Esophagus muscularis mucosa (tissue), 4 donors: Measurements from ENCODE around the gene CAMK2A. TPM values are rescaled to one million over a fixed set of nuclear protein-coding genes. Genes with fewer than 3 reads are reported as not detected.

Experiments
- DNase-seq: peaks from one replicate; pipeline ENCODE4 v3.0.0-alpha.2; 2017; ENCODE audit errors: extremely low spot score
- H3K27ac ChIP-seq, 4 donors: fragments of 200-600 bp; sonication (generic); replicated peaks in 1 of 4; 1 replicate in 3 of 4; 2 replicates in 1 of 4; pipeline ENCODE4 v1.5.1; 2016 to 2019; ENCODE audit warnings: mild to moderate bottlenecking in 1 of 4
- H3K27me3 ChIP-seq, 4 donors: fragments of 200-600 bp; sonication (generic); one replicate each; pipeline versions ENCODE4 v1.5.1 to v1.6.0; 2016 to 2019
- H3K36me3 ChIP-seq, 4 donors: fragments of 200-600 bp; sonication (generic); one replicate each; pipeline ENCODE4 v1.5.1; 2016 to 2019
- H3K4me1 ChIP-seq, 4 donors: fragments of 200-600 bp; sonication (generic); one replicate each; pipeline ENCODE4 v1.5.1; 2016 to 2019
- H3K4me3 ChIP-seq, 4 donors: fragments of 200-600 bp; sonication (generic); 1 replicate in 2 of 4; 2 replicates in 2 of 4; pipeline ENCODE4 v1.5.1; 2016 to 2019; ENCODE audit warnings: mild to moderate bottlenecking in 4 of 4, moderate library complexity in 1 of 4
- H3K9me3 ChIP-seq, 4 donors: fragments of 200-600 bp; sonication (generic); 1 replicate in 3 of 4; 2 replicates in 1 of 4; pipeline ENCODE4 v1.5.1; 2016 to 2019
- EP300 ChIP-seq: sonication (generic); formaldehyde crosslinking; IDR thresholded peaks from one replicate; pipeline ENCODE4 v1.6.1; 2017; ENCODE audit warnings: antibody characterized with exemption
- POLR2A ChIP-seq: fragments of 450-650 bp; IDR thresholded peaks from one replicate; pipeline ENCODE4 v1.6.1; 2017; ENCODE audit warnings: antibody characterized with exemption, moderate library complexity, mild to moderate bottlenecking, low read depth
- POLR2AphosphoS5 ChIP-seq, 2 donors: sonication (generic); formaldehyde crosslinking; IDR thresholded peaks; one replicate each; pipeline ENCODE4 v1.6.1; 2017; ENCODE audit warnings: antibody characterized with exemption in 2 of 2
- WGBS: methylation state at CpG from one replicate; pipeline ENCODE4 v1.1.5; 2018; 5-methylcytosine and 5-hydroxymethylcytosine counted together
- intact Hi-C: fragments of 100-400 bp; cut with DNase I; formaldehyde crosslinking; loops from one replicate; pipeline ENCODE4 v1.15.1; 2023
- total RNA-seq, 4 donors: library from RNA; depleted of rRNA; stranded (reverse); fragments of >200 nt; gene quantifications; one replicate each; pipeline versions ENCODE4 v1.1.0 to v1.2.1, GENCODE V29; 2016
- TF ChIP-seq, protein P1 (sequence below), 3 experiments: fragments of 200-600 bp in 2 of 3; fragments of 450-650 bp in 1 of 3; sonication (generic) in 2 of 3; IDR thresholded peaks; one replicate each; pipeline ENCODE4 v1.5.1; 2017 to 2019; ENCODE audit warnings: antibody characterized with exemption in 3 of 3, mild to moderate bottlenecking in 2 of 3, moderate library complexity in 1 of 3

The CAMK2A gene
- total RNA-seq, 4 donors from 2014 or later = 2.5 to 8.0 (median 3.8) TPM

DNA sequence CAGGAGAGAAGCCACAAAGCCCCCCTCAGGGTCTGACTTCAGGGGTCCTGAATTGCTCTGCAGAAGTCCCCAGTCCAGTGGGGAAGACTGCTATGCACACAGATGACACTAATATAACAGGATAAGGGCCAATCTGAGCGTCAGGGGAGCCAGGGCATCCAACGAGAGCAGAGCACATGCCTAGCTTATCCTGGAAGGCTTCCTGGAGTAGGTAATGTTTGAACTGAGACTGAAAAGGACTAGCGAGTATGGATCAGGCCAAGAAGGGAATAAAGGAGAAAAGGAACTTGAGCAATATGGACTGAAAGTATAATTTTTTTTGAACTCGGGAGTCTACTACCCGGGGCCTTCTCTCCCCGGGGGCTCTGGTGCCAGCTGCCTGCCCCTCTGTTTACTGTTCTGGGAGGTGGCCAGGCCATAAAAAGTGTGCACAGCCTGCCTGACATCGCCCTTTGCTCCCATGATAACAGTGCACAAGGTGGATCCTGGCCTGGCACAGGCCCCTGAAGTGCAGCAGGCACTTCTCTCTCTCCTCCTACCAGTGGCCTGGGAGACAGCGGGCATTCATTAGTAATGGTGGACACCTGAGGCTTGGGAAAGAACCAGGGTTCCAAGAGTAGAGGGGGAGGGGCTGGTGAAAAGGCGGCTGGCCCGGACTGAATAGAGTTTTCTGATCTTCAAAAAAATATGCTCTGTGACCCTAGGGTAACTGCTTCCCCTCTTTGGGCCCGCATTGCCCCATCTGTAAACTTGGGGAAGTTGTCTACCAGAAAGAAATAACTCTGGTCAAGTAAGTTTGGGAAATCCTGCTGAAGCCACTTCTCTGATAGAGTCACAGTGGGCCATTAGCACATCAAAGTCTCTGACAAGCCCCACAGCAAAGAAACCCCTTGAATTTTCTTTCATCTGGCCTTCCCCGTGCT, 104.3 kb downstream of the CAMK2A start:
- peaks cover 0 to 22% (median 12%) of the 10 kb centered on the region in 4 donors for H3K27me3 ChIP-seq
- H3K9me3 ChIP-seq = no peaks in the 10 kb centered on the region
- H3K4me1 ChIP-seq = peaks cover 17 to 28% (median 27%) of the 10 kb centered on the region in 4 donors
- no peak for TF ChIP-seq POLR2A
- no peak for TF ChIP-seq EP300
- TF ChIP-seq, protein P1, sequence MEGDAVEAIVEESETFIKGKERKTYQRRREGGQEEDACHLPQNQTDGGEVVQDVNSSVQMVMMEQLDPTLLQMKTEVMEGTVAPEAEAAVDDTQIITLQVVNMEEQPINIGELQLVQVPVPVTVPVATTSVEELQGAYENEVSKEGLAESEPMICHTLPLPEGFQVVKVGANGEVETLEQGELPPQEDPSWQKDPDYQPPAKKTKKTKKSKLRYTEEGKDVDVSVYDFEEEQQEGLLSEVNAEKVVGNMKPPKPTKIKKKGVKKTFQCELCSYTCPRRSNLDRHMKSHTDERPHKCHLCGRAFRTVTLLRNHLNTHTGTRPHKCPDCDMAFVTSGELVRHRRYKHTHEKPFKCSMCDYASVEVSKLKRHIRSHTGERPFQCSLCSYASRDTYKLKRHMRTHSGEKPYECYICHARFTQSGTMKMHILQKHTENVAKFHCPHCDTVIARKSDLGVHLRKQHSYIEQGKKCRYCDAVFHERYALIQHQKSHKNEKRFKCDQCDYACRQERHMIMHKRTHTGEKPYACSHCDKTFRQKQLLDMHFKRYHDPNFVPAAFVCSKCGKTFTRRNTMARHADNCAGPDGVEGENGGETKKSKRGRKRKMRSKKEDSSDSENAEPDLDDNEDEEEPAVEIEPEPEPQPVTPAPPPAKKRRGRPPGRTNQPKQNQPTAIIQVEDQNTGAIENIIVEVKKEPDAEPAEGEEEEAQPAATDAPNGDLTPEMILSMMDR (IDR thresholded peaks at IDR 0.05) = no peak
- no peak for TF ChIP-seq POLR2AphosphoS5 (IDR thresholded peaks at IDR 0.05)
- 88% methylated on average over 12 of the region's 12 CpGs for WGBS
- intact Hi-C loops = no loop called here
- DNase-seq = no peak
- no peak overlapping the region for H3K27ac ChIP-seq
- H3K36me3 ChIP-seq = no peaks in the 10 kb centered on the region
- no peak overlapping the region for H3K4me3 ChIP-seq

GRCh38 chr5:150184006-150184405, 105.6 kb downstream of the CAMK2A start:
- DNase-seq = no peak
- Histone ChIP-seq H3K9me3 (no peaks in the 10 kb centered on the region), H3K27me3 (peaks cover 0 to 9% (median under 1%) of the 10 kb centered on the region in 4 donors), H3K4me3 (no peak overlapping the region), H3K36me3 (no peaks in the 10 kb centered on the region), H3K27ac (no peak overlapping the region), H3K4me1 (peaks cover 19 to 32% (median 29%) of the 10 kb centered on the region in 4 donors)
- intact Hi-C loops = no loop called here
- WGBS = 94% methylated on average over 2 of the region's 2 CpGs
- TF ChIP-seq POLR2AphosphoS5 (IDR thresholded peaks at IDR 0.05) (no peak), EP300 (no peak)

DNA sequence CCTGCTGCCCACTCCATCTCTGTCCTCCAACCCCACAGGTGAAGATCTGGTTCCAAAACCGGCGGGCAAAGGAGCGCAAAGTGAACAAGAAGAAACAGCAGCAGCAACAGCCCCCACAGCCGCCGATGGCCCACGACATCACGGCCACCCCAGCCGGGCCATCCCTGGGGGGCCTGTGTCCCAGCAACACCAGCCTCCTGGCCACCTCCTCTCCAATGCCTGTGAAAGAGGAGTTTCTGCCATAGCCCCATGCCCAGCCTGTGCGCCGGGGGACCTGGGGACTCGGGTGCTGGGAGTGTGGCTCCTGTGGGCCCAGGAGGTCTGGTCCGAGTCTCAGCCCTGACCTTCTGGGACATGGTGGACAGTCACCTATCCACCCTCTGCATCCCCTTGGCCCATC, 106.1 kb downstream of the CAMK2A start:
- intact Hi-C loops = no loop called here
- no peak overlapping the region for H3K4me3 ChIP-seq
- TF ChIP-seq POLR2A (no peak), EP300 (no peak), POLR2AphosphoS5 (IDR thresholded peaks at IDR 0.05) (no peak)
- TF ChIP-seq, protein P1 (IDR thresholded peaks at IDR 0.05) = no peak
- H3K27ac ChIP-seq = no peak overlapping the region
- peaks cover 19 to 32% (median 29%) of the 10 kb centered on the region in 4 donors for H3K4me1 ChIP-seq
- H3K9me3 ChIP-seq = no peaks in the 10 kb centered on the region
- no peaks in the 10 kb centered on the region for H3K36me3 ChIP-seq
- peaks cover 0 to 4% (median 0%) of the 10 kb centered on the region in 4 donors for H3K27me3 ChIP-seq
- 95% methylated on average over 12 of the region's 12 CpGs for WGBS
- no peak for DNase-seq

DNA sequence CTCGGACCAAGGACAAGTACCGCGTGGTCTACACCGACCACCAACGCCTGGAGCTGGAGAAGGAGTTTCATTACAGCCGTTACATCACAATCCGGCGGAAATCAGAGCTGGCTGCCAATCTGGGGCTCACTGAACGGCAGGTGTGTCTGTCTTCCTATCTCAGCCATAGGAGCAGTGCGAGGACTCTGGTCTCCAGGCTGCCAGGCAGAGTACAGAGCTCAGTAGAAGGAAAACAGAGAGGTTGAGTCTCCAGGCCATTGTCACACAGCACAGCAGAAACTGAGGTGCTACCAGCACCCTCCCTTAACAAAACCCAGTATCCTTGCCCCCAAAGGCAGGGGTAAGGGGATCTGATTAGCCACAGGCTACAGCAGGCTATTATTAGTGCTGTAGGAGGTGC, 106.8 kb downstream of the CAMK2A start:
- H3K27me3 ChIP-seq = no peaks in the 10 kb centered on the region
- 97% methylated on average over 10 of the region's 10 CpGs for WGBS
- no peak for TF ChIP-seq POLR2A
- intact Hi-C loops = no loop called here
- no peak for DNase-seq
- no peaks in the 10 kb centered on the region for H3K9me3 ChIP-seq
- H3K4me1 ChIP-seq = peaks cover 19 to 32% (median 29%) of the 10 kb centered on the region in 4 donors
- no peak overlapping the region for H3K4me3 ChIP-seq
- H3K36me3 ChIP-seq = no peaks in the 10 kb centered on the region
- no peak overlapping the region for H3K27ac ChIP-seq

- TF ChIP-seq POLR2AphosphoS5 (IDR thresholded peaks at IDR 0.05) (no peak), EP300 (no peak), POLR2A (no peak)
- TF ChIP-seq, protein P1 (IDR thresholded peaks at IDR 0.05) = no peak
- Histone ChIP-seq H3K9me3 (no peaks in the 10 kb centered on the region), H3K4me3 (no peak overlapping the region), H3K36me3 (no peaks in the 10 kb centered on the region), H3K27ac (peak overlapping the region in 1 of 4 donors; percentile 65), H3K4me1 (peaks cover 19 to 32% (median 29%) of the 10 kb centered on the region in 4 donors), H3K27me3 (no peaks in the 10 kb centered on the region)
- 91% methylated on average over 5 of the region's 9 CpGs for WGBS
- no peak for DNase-seq
- intact Hi-C loops = no loop called here
Measured at GRCh38 chr5:150181766-150182545, 107.6 kb downstream of the CAMK2A start.
